ENCODE results near the gene ST3GAL2. TPM values are rescaled to one million over a fixed set of nuclear protein-coding genes. Genes with fewer than 3 reads are reported as not detected.
A peak's percentile ranks its signal among the peaks of the same experiment; 100 is the strongest.

ST3GAL2 gene
- total RNA-seq, 1 experiment from 2014 or later = 7.7 TPM

- ChIA-PET POLR2A (interaction anchor here (0.5 to 1.4 kb wide), 4 partner anchors 41 to 90 kb away, joined by 3 to 5 read pairs (median 3); partner anchors contain the start of genes COG4 and DDX19A), CTCF (interaction anchor here (0.6 to 1.4 kb wide), 3 partner anchors 20 to 304 kb away, joined by 3 to 6 read pairs (median 3); no protein-coding TSS in a partner anchor)
- no peaks in the 10 kb centered on the region for H3K9me3 Mint-ChIP-seq (ENCODE audit: unreplicated experiment)
- intact Hi-C loops (cut with micrococcal nuclease) = no loop called here
- no peak overlapping the region for H3K27ac Mint-ChIP-seq (ENCODE audit: low read depth, unreplicated experiment)
- no peak for DNase-seq (ENCODE audit: unreplicated experiment)
- peaks cover 32% of the 10 kb centered on the region for H3K4me1 Mint-ChIP-seq (ENCODE audit: insufficient read depth, unreplicated experiment)
- BruUV-seq (replicated peaks) = no TSS peak
- H3K27me3 Mint-ChIP-seq (ENCODE audit: insufficient read depth, unreplicated experiment) = no peaks in the 10 kb centered on the region
- no peak overlapping the region for H3K4me3 Mint-ChIP-seq (ENCODE audit: unreplicated experiment)
- TF ChIP-seq CTCF (IDR thresholded peaks at IDR 0.05; ENCODE audit: unreplicated experiment) = no peak
- H3K36me3 Mint-ChIP-seq (ENCODE audit: insufficient read depth, unreplicated experiment) = peaks cover 4% of the 10 kb centered on the region
These were observed 6.0 kb downstream of the ST3GAL2 start for GRCh38 chr16:70432723-70433457.

DNA sequence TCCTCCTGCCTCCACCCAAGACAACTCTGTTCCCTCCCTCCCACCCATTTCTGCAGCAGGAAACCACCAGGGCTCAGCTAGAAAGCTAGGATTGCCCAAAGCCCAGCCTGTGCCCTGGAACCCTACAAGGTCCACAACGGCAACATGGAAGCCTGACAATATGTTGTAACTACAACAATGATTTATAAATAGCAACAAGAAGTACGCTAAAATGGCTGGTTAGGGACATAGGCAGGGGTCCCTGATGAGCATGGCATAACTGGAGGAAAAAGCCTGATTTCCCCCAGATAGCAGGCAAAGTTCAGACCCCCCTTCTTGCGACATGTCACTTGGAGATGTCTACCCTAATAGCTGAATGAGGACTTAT, 6.6 kb downstream of the ST3GAL2 start:
- intact Hi-C loops (cut with micrococcal nuclease) = no loop called here
- no peak overlapping the region for H3K4me3 Mint-ChIP-seq (ENCODE audit: unreplicated experiment)
- H3K27me3 Mint-ChIP-seq (ENCODE audit: insufficient read depth, unreplicated experiment) = no peaks in the 10 kb centered on the region
- BruUV-seq (replicated peaks) = no TSS peak
- H3K4me1 Mint-ChIP-seq (ENCODE audit: insufficient read depth, unreplicated experiment) = peaks cover 32% of the 10 kb centered on the region
- DNase-seq (ENCODE audit: unreplicated experiment) = no peak
- peaks cover 8% of the 10 kb centered on the region for H3K36me3 Mint-ChIP-seq (ENCODE audit: insufficient read depth, unreplicated experiment)
- no peaks in the 10 kb centered on the region for H3K9me3 Mint-ChIP-seq (ENCODE audit: unreplicated experiment)
- ChIA-PET POLR2A (interaction anchor here (1.3 to 1.4 kb wide), 2 partner anchors 40 to 51 kb away, joined by 3 to 5 read pairs; no protein-coding TSS in a partner anchor), CTCF (interaction anchor here (0.6 to 1.4 kb wide), 3 partner anchors 20 to 303 kb away, joined by 3 to 6 read pairs (median 3); no protein-coding TSS in a partner anchor)
- no peak overlapping the region for H3K27ac Mint-ChIP-seq (ENCODE audit: low read depth, unreplicated experiment)
- TF ChIP-seq CTCF (IDR thresholded peaks at IDR 0.05; ENCODE audit: unreplicated experiment) = no peak

DNA sequence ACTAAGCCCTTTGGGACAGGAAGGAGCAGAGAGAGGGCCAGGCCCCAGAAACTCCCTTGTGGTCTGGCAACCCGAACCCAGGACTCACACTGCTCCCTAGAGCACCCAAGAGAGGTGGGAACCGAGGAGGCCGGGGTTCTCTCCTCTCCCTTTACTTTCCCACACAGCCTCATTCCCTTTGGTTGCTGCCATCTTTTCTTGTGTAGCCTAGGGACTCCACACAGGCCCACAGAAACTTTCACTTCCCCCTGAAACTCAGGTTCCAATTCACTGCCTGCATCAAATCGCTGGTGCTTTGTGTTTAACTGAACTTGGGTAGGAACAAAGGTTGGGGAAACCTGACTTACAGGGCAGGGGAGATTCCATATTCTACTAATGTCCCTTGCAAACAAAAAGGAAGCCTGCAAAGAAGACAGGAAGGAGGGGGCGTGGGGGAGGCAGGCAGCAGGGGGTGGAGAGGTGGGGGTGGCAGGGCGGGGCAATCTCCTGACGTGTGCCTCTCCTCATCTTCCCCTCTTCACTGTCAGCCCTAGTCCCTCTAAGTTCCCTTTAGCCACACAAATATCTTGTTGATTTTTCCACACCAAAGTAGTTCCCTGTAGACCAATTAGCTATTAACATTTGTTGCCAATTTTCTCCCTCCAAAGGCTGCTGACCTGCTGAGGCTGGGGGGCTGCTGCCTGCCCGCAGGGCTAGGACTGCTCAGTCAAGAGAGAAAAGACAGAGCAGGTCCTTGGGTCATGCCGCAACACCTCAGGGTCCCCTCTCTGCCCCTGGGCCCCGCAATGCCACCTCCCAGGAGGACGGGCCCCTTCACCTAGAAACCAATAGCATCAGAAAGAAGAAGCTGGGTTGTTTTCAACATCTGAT, 8.0 kb downstream of the ST3GAL2 start:
- intact Hi-C loops (cut with micrococcal nuclease) = no loop called here
- Mint-ChIP-seq H3K27ac (ENCODE audit: low read depth, unreplicated experiment) (no peak overlapping the region), H3K4me3 (ENCODE audit: unreplicated experiment) (no peak overlapping the region), H3K9me3 (ENCODE audit: unreplicated experiment) (no peaks in the 10 kb centered on the region), H3K4me1 (ENCODE audit: insufficient read depth, unreplicated experiment) (peaks cover 31% of the 10 kb centered on the region), H3K36me3 (ENCODE audit: insufficient read depth, unreplicated experiment) (peaks cover 9% of the 10 kb centered on the region), H3K27me3 (ENCODE audit: insufficient read depth, unreplicated experiment) (no peaks in the 10 kb centered on the region)
- CTCF ChIA-PET = no interaction called here
- POLR2A ChIA-PET = interaction anchor here (0.6 kb wide), 1 partner anchor 38 kb away, joined by 3 read pairs; no protein-coding TSS in a partner anchor
- no TSS peak for BruUV-seq (replicated peaks)
- TF ChIP-seq CTCF (IDR thresholded peaks at IDR 0.05; ENCODE audit: unreplicated experiment) = no peak
- DNase-seq (ENCODE audit: unreplicated experiment) = peak; percentile 10
